Endothelial cell of umbilical vein (primary cell): ENCODE results near the gene GLTP. TPM values are rescaled to one million over a fixed set of nuclear protein-coding genes. Genes with fewer than 3 reads are reported as not detected.

Experiments
- BruUV-seq: library from RNA; stranded (reverse); fragments of 400-500 nt; replicated peaks from 2 replicates; lab custom pipeline; 2021; lab: Mats Ljungman, UMichigan
- CTCF ChIA-PET: fragments of 300-600, 350-600 bp; sonication (Branson Sonifier 250); formaldehyde crosslinking; loops from one replicate; lab custom pipeline; 2021; ENCODE audit warnings: antibody characterized with exemption, inconsistent platforms; lab: Charles Lee
- POLR2A ChIA-PET: fragments of 300-600, 350-600 bp; sonication (Branson Sonifier 250); formaldehyde crosslinking; loops from one replicate; lab custom pipeline; 2021; ENCODE audit warnings: antibody characterized with exemption, inconsistent platforms; lab: Charles Lee
- DNase-seq: peaks from one replicate; pipeline ENCODE4 v3.0.0-alpha.2; 2011; ENCODE audit warnings: low read depth, low spot score
- FAIRE-seq: peaks from 2 replicates; lab custom pipeline; 2011; peaks lifted over from hg19 to GRCh38; lab: Jason Lieb, UNC
- H2AFZ ChIP-seq: 2 replicates; pipeline ENCODE4 v1.6.0; 2012; ENCODE audit warnings: low read depth, low read length, control low read depth, inconsistent platforms
- H3K27ac ChIP-seq: 2 replicates; pipeline ENCODE4 v1.5.1; 2011; ENCODE audit warnings: low read depth, mild to moderate bottlenecking, control low read depth, low read length, moderate library complexity; ENCODE audit not compliant: insufficient read depth
- H3K27me3 ChIP-seq, 2 experiments: 2 replicates each; pipeline versions ENCODE4 v1.6.0 to v1.6.1; 2011; ENCODE audit warnings: low read length in 2 of 2, mixed read lengths in 1 of 2; ENCODE audit not compliant: control insufficient read depth in 2 of 2, insufficient read depth in 2 of 2
- H3K36me3 ChIP-seq, 2 experiments: 2 replicates in 1 of 2; 3 replicates in 1 of 2; pipeline ENCODE4 v1.5.1; 2011; ENCODE audit warnings: low read length in 2 of 2, mild to moderate bottlenecking in 1 of 2, moderate library complexity in 1 of 2; ENCODE audit not compliant: control insufficient read depth in 2 of 2, insufficient read depth in 2 of 2; ENCODE audit errors: extremely low read depth in 1 of 2
- H3K4me1 ChIP-seq: 3 replicates; pipeline ENCODE4 v1.5.1; 2011; ENCODE audit warnings: mild to moderate bottlenecking, low read length; ENCODE audit not compliant: control insufficient read depth, insufficient read depth; ENCODE audit errors: extremely low read depth
- H3K4me2 ChIP-seq: 2 replicates; pipeline ENCODE4 v1.6.1; 2011; ENCODE audit warnings: low read length, control low read depth, mixed read lengths; ENCODE audit not compliant: insufficient read depth
- H3K4me3 ChIP-seq, 3 experiments: fragments of 200-600 bp in 1 of 3; sonication (generic), shearing (Covaris generic) in 1 of 3; replicated peaks in 1 of 3; 2 replicates each; pipeline ENCODE4 v1.5.1; 2011 to 2016; ENCODE audit warnings: control low read depth in 3 of 3, low read length in 3 of 3, mild to moderate bottlenecking in 2 of 3, inconsistent platforms in 1 of 3, low read depth in 1 of 3, moderate library complexity in 1 of 3; ENCODE audit not compliant: insufficient read depth in 1 of 3
- H3K79me2 ChIP-seq: 2 replicates; pipeline ENCODE4 v1.6.0; 2012; ENCODE audit warnings: low read length, inconsistent platforms; ENCODE audit not compliant: control insufficient read depth, insufficient read depth
- H3K9ac ChIP-seq: replicated peaks from 2 replicates; pipeline ENCODE3; 2011; ENCODE audit warnings: low read length, control low read depth; ENCODE audit not compliant: insufficient read depth; ENCODE audit errors: extremely low read depth
- H3K9me1 ChIP-seq: replicated peaks from 3 replicates; pipeline ENCODE4 v1.6.0; 2011; ENCODE audit warnings: mild to moderate bottlenecking, low read length; ENCODE audit not compliant: control insufficient read depth, insufficient read depth; ENCODE audit errors: extremely low read depth
- H3K9me3 ChIP-seq: replicated peaks from 2 replicates; pipeline ENCODE4 v1.5.1; 2012; ENCODE audit warnings: low read length, inconsistent platforms; ENCODE audit not compliant: control insufficient read depth, insufficient read depth
- H4K20me1 ChIP-seq: replicated peaks from 2 replicates; pipeline ENCODE3; 2011; ENCODE audit warnings: mild to moderate bottlenecking, low read length; ENCODE audit not compliant: control insufficient read depth, insufficient read depth; ENCODE audit errors: extremely low read depth
- EZH2 ChIP-seq: IDR thresholded peaks from 2 replicates; pipeline ENCODE4 v1.6.1; 2012; ENCODE audit warnings: borderline replicate concordance, low read depth, mild to moderate bottlenecking, moderate library complexity, low read length, inconsistent platforms; ENCODE audit not compliant: severe bottlenecking
- FOS ChIP-seq: IDR thresholded peaks from 2 replicates; pipeline ENCODE4 v1.6.1; 2011; ENCODE audit warnings: mild to moderate bottlenecking, low read length, moderate library complexity, borderline replicate concordance; ENCODE audit not compliant: insufficient read depth
- GATA2 ChIP-seq: IDR thresholded peaks from 2 replicates; pipeline ENCODE4 v1.7.0; 2011; ENCODE audit warnings: low read depth, mild to moderate bottlenecking, moderate library complexity, mixed read lengths, low read length; ENCODE audit not compliant: insufficient read length, insufficient read depth
- JUN ChIP-seq: IDR thresholded peaks from 2 replicates; pipeline ENCODE4 v1.6.1; 2011; ENCODE audit warnings: borderline replicate concordance, low read depth; ENCODE audit not compliant: insufficient read length, insufficient read depth
- MYC ChIP-seq: IDR thresholded peaks from one replicate; pipeline ENCODE4 v1.6.1; 2011; ENCODE audit warnings: mild to moderate bottlenecking, low read depth, low read length
- POLR2A ChIP-seq: IDR thresholded peaks from 2 replicates; pipeline ENCODE4 v1.6.1; 2012; ENCODE audit warnings: low read depth, mild to moderate bottlenecking, control low read depth, low read length
- POLR2AphosphoS5 ChIP-seq: IDR thresholded peaks from 2 replicates; pipeline ENCODE4 v1.6.1; 2012; ENCODE audit warnings: low read depth, mild to moderate bottlenecking, control low read depth, low read length, moderate library complexity; ENCODE audit not compliant: insufficient read depth
- dilution Hi-C: fragments of 300-500 bp; cut with MboI; formaldehyde crosslinking; loops from one replicate; pipeline ENCODE4 v1.15.0; 2019; ENCODE audit warnings: low sequenced_read_pairs; ENCODE audit not compliant: extremely low pct_ligation_motif_present
- intact Hi-C: fragments of 100-400 bp; cut with micrococcal nuclease; formaldehyde crosslinking; loops from one replicate; pipeline ENCODE4 v1.10.0; 2022
- polyA plus RNA-seq, 4 experiments: library from polyadenylated mRNA; depleted of rRNA in 3 of 4; stranded (reverse) in 3 of 4; unstranded in 1 of 4; fragments of >200 nt; gene quantifications; 2 replicates each; pipeline versions ENCODE4 v1.2.1 to v1.2.3, GENCODE V29; 2011 to 2012; ENCODE audit warnings: missing spikeins in 1 of 4
- total RNA-seq: library from RNA; stranded (reverse); gene quantifications from 2 replicates; pipeline ENCODE4 v1.2.3, GENCODE V29; 2021
- TF ChIP-seq, protein P1 (sequence below), 2 donors: IDR thresholded peaks; 1 replicate in 1 of 2; 2 replicates in 1 of 2; pipeline ENCODE4 v1.5.1; 2011; ENCODE audit warnings: low read length in 2 of 2, mild to moderate bottlenecking in 2 of 2, moderate library complexity in 2 of 2, control low read depth in 1 of 2, inconsistent platforms in 1 of 2, low read depth in 1 of 2; ENCODE audit not compliant: insufficient read depth in 1 of 2; ENCODE audit errors: extremely low read depth in 1 of 2
- TF ChIP-seq, protein P2 (sequence below): IDR thresholded peaks from 2 replicates; pipeline ENCODE4 v1.6.1; 2011; ENCODE audit not compliant: insufficient read depth, insufficient read length

Gene GLTP
- total and polyA plus RNA-seq, 2 donors (not counting 3 experiments of a cell fraction or from before 2014, with no cell fraction given), result 21.5 to 46.6 TPM

DNA sequence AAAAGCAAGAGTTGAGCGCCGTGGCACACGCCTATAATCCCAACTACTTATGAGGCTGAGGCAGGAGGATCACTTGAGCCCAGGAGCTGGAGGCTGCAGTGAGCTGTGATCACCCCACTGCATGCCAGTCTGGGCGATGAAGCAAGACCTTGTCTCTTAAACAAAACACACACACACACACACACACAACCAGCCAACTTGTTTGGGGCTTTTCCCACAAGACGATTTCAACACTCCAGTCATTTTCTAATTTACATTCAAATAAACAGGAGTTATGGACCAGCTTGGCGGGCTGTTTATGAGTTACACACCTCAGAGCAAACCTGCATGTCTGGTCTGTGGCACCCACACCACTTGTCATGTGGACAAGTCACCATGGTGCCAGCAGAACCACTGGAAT lies 6.7 kb downstream of the GLTP start:
- BruUV-seq, result no TSS peak
- peak; percentile 18 for FAIRE-seq
- Histone ChIP-seq H3K27me3 (no peaks in the 10 kb centered on the region), H3K4me1 (peaks cover 12% of the 10 kb centered on the region), H3K9ac (no peak overlapping the region), H2AFZ (no peak overlapping the region), H3K79me2 (peaks cover 18% of the 10 kb centered on the region), H3K9me3 (no peaks in the 10 kb centered on the region), H3K9me1 (no peaks in the 10 kb centered on the region), H3K36me3 (peaks cover 2 to 3% of the 10 kb centered on the region in 2 experiments), H3K4me3 (no peak overlapping the region), H4K20me1 (no peaks in the 10 kb centered on the region), H3K4me2 (no peak overlapping the region), H3K27ac (no peak overlapping the region)
- ChIA-PET CTCF (interaction anchor here (0.7 to 1.1 kb wide), 2 partner anchors 28 to 349 kb away, joined by 3 read pairs; no protein-coding TSS in a partner anchor), POLR2A (no interaction called here)
- dilution Hi-C loops, result no loop called here
- intact Hi-C loops, result no loop called here
- no peak for DNase-seq
- TF ChIP-seq EZH2 (no peak), POLR2AphosphoS5 (no peak), MYC (no peak), POLR2A (no peak), FOS (no peak), GATA2 (no peak), JUN (no peak)
- TF ChIP-seq, protein P1, sequence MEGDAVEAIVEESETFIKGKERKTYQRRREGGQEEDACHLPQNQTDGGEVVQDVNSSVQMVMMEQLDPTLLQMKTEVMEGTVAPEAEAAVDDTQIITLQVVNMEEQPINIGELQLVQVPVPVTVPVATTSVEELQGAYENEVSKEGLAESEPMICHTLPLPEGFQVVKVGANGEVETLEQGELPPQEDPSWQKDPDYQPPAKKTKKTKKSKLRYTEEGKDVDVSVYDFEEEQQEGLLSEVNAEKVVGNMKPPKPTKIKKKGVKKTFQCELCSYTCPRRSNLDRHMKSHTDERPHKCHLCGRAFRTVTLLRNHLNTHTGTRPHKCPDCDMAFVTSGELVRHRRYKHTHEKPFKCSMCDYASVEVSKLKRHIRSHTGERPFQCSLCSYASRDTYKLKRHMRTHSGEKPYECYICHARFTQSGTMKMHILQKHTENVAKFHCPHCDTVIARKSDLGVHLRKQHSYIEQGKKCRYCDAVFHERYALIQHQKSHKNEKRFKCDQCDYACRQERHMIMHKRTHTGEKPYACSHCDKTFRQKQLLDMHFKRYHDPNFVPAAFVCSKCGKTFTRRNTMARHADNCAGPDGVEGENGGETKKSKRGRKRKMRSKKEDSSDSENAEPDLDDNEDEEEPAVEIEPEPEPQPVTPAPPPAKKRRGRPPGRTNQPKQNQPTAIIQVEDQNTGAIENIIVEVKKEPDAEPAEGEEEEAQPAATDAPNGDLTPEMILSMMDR (IDR thresholded peaks at IDR 0.05; ENCODE audit: extremely low read depth in 1 of 2, insufficient read depth in 1 of 2, low read depth in 1 of 2, low read length in 2 of 2), result no peak
- TF ChIP-seq, protein P2, sequence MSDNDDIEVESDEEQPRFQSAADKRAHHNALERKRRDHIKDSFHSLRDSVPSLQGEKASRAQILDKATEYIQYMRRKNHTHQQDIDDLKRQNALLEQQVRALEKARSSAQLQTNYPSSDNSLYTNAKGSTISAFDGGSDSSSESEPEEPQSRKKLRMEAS, result no peak
